ENCODE results near the gene IQCF2. TPM values are rescaled to one million over a fixed set of nuclear protein-coding genes. Genes with fewer than 3 reads are reported as not detected.

Gene IQCF2
- total and polyA plus RNA-seq, 2 of the 13 experiments (the other 11 are each of a cell fraction or from before 2014, with no cell fraction given), result not detected

- POLR2A ChIA-PET, result no interaction called here
- 0% methylated on average over 1 of the region's 2 CpGs for WGBS (ENCODE audit: low lambda C conversion rate)
- H2AFZ ChIP-seq (ENCODE audit: low read length), result no peak overlapping the region
- TF ChIP-seq ZNF337 (CRISPR knock-in tag; IDR thresholded peaks at IDR 0.05; ENCODE audit: borderline replicate concordance, low read depth) (no peak), HHEX (CRISPR knock-in tag; IDR thresholded peaks at IDR 0.05) (no peak), ZFP36L2 (CRISPR knock-in tag; IDR thresholded peaks at IDR 0.05) (no peak), GPBP1L1 (CRISPR knock-in tag; IDR thresholded peaks at IDR 0.05) (no peak), ZNF75D (CRISPR knock-in tag; IDR thresholded peaks at IDR 0.05; ENCODE audit: borderline replicate concordance) (no peak), PHF20 (CRISPR knock-in tag; IDR thresholded peaks at IDR 0.05) (no peak), THAP11 (CRISPR knock-in tag; IDR thresholded peaks at IDR 0.05) (no peak), ZNF431 (CRISPR knock-in tag; IDR thresholded peaks at IDR 0.05; ENCODE audit: borderline replicate concordance, low read depth) (no peak), ZNF782 (CRISPR knock-in tag; IDR thresholded peaks at IDR 0.05; ENCODE audit: borderline replicate concordance) (no peak), ZMYM2 (CRISPR knock-in tag; IDR thresholded peaks at IDR 0.05) (no peak), ZNF598 (CRISPR knock-in tag; IDR thresholded peaks at IDR 0.05; ENCODE audit: borderline replicate concordance) (no peak), U2AF1 (optimal IDR thresholded peaks at IDR 0.05; ENCODE audit: low read depth, low read length) (no peak), ZBTB3 (CRISPR knock-in tag; IDR thresholded peaks at IDR 0.05; ENCODE audit: borderline replicate concordance, low read depth) (no peak), CC2D1A (CRISPR knock-in tag; IDR thresholded peaks at IDR 0.05) (no peak)
- TF ChIP-seq, protein P1, sequence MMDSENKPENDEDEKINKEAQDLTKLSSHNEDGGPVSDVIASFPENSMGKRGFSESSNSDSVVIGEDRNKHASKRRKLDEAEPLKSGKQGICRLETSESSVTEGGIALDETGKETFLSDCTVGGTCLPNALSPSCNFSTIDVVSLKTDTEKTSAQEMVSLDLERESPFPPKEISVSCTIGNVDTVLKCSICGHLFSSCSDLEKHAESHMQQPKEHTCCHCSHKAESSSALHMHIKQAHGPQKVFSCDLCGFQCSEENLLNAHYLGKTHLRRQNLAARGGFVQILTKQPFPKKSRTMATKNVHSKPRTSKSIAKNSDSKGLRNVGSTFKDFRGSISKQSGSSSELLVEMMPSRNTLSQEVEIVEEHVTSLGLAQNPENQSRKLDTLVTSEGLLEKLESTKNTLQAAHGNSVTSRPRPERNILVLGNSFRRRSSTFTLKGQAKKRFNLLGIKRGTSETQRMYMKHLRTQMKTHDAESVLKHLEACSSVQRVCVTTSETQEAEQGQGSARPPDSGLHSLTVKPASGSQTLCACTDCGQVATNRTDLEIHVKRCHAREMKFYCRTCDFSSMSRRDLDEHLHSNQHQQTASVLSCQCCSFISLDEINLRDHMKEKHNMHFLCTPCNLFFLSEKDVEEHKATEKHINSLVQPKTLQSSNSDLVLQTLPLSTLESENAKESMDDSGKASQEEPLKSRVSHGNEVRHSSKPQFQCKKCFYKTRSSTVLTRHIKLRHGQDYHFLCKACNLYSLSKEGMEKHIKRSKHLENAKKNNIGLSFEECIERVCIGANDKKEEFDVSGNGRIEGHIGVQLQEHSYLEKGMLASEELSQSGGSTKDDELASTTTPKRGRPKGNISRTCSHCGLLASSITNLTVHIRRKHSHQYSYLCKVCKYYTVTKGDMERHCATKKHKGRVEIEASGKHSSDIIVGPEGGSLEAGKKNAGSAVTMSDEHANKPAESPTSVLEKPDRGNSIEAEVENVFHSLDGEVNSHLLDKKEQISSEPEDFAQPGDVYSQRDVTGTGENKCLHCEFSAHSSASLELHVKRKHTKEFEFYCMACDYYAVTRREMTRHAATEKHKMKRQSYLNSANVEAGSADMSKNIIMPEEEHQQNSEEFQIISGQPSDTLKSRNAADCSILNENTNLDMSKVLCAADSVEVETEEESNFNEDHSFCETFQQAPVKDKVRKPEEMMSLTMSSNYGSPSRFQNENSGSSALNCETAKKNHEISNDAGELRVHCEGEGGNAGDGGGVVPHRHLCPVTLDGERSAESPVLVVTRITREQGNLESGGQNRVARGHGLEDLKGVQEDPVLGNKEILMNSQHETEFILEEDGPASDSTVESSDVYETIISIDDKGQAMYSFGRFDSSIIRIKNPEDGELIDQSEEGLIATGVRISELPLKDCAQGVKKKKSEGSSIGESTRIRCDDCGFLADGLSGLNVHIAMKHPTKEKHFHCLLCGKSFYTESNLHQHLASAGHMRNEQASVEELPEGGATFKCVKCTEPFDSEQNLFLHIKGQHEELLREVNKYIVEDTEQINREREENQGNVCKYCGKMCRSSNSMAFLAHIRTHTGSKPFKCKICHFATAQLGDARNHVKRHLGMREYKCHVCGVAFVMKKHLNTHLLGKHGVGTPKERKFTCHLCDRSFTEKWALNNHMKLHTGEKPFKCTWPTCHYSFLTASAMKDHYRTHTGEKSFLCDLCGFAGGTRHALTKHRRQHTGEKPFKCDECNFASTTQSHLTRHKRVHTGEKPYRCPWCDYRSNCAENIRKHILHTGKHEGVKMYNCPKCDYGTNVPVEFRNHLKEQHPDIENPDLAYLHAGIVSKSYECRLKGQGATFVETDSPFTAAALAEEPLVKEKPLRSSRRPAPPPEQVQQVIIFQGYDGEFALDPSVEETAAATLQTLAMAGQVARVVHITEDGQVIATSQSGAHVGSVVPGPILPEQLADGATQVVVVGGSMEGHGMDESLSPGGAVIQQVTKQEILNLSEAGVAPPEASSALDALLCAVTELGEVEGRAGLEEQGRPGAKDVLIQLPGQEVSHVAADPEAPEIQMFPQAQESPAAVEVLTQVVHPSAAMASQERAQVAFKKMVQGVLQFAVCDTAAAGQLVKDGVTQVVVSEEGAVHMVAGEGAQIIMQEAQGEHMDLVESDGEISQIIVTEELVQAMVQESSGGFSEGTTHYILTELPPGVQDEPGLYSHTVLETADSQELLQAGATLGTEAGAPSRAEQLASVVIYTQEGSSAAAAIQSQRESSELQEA (CRISPR knock-in tag; IDR thresholded peaks at IDR 0.05; ENCODE audit: not compliant biosample characterization), result no peak
- TF ChIP-seq, protein P2, sequence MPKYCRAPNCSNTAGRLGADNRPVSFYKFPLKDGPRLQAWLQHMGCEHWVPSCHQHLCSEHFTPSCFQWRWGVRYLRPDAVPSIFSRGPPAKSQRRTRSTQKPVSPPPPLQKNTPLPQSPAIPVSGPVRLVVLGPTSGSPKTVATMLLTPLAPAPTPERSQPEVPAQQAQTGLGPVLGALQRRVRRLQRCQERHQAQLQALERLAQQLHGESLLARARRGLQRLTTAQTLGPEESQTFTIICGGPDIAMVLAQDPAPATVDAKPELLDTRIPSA (CRISPR knock-in tag; IDR thresholded peaks at IDR 0.05; ENCODE audit: borderline replicate concordance), result no peak
Observed at GRCh38 chr3:51879937-51880336, 18.5 kb downstream of the IQCF2 start.

More at GRCh38 chr3:51879937-51880336, 18.5 kb downstream of the IQCF2 start:
- no peak for ATAC-seq
- no peaks in the 10 kb centered on the region for H3K4me1 ChIP-seq (ENCODE audit: insufficient read depth, low read length)
- intact Hi-C loops (cut with micrococcal nuclease; ENCODE audit: unreplicated experiment) (no loop called here), in situ Hi-C loops (cut with HindIII; ENCODE audit: extremely low pct_ligation_motif_present, low pct_unique_long_range_greater_than_20kb) (no loop called here)
- no TSS peak for BruUV-seq (replicated peaks)
- H3K79me2 ChIP-seq (ENCODE audit: insufficient read depth, low read length), result no peaks in the 10 kb centered on the region
- no peaks in the 10 kb centered on the region for H3K36me3 ChIP-seq (replicated peaks in 1 of 2; ENCODE audit: control insufficient read depth in 1 of 2, insufficient read depth in 2 of 2, low read length in 2 of 2)
- no peak for FAIRE-seq
- CTCF ChIA-PET (ENCODE audit: low intra/inter-chr PET ratio, low total read pairs), result no interaction called here
- H3K9ac ChIP-seq (ENCODE audit: insufficient read depth, low read depth, low read length), result no peak overlapping the region
- no peak for DNase-seq (ENCODE audit: low spot score)
- H3K4me3 ChIP-seq (replicated peaks in 1 of 3; ENCODE audit: insufficient read depth in 1 of 3, low read depth in 2 of 3, low read length in 3 of 3), result no peak overlapping the region
- H4K20me1 ChIP-seq (ENCODE audit: insufficient read depth, low read length), result no peaks in the 10 kb centered on the region
- H3K27ac ChIP-seq (ENCODE audit: extremely low read length, insufficient read depth, low read length), result no peak overlapping the region
- no peaks in the 10 kb centered on the region for H3K9me3 ChIP-seq (ENCODE audit: low read length)
- H3K27me3 ChIP-seq (ENCODE audit: control insufficient read depth in 1 of 2, insufficient read depth in 2 of 2, low read length in 2 of 2), result peaks cover 1 to 23% of the 10 kb centered on the region in 2 experiments; a peak in 3 of 5 replicates
- no peak overlapping the region for H3K4me2 ChIP-seq (ENCODE audit: low read depth, low read length)

Measured in HepG2 (cell line).